Stimulated activated CD4-positive, alpha-beta T cell treated with anti-CD3 and anti-CD28 coated beads, Interleukin-4, amount 100 ng/mL, for 24 hours (primary cell): ENCODE results near the gene SPACA5B.
A peak's percentile ranks its signal among the peaks of the same experiment; 100 is the strongest.
"Not testable (repeated sequence)": the region's sequence is repeated elsewhere in the genome, so short reads cannot be mapped to it uniquely, and the experiment has no call there.

ENCODE experiments used
- DNase-seq: peaks from one replicate; pipeline ENCODE4 v3.0.0-alpha.2; 2020

Gene SPACA5B

DNA sequence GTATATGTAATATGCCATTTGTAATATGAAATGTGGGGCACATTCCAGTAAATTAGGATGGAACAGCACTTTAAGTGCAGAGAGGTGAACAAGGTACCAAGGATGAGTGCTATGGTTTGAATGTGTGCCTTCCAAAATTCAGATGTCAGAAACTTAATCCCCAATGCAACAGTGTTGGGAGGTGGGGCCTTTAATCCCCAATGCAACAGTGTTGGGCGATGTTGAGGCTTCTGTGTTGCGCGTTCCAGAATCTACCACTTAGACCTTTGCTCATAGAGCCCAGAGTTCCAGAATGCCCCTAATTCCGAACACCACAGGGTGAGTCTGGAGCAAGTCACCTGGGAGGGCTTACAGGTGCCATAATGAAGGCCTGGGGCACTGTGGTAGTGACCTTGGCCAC is at the start of gene SPACA5B:
Gene SPACA5B (plus strand): TSS at position 301 of the 400 bp plus-strand sequence. CDS start 62 bp downstream, at position 363.
- DNase-seq: not testable (repeated sequence)

DNA sequence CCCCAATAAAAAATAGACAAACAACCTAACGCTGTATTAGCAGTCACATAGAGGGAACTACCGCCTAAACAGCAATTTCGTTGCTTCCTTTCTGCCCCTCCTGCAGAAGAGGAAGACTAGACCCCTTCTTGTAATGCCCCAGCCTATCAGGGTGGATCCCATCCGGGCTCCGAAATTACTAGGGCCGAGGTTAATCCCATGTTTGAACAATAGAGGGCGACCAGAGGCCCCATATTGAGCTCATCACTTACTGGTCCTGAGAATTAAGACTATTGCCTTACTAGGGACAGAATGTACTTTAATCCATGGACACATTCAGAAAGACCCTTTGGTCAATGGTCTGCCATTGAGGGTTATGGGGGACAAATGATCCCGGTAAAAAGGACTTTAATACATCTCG is 47.2 kb upstream of the SPACA5B start:
- peak; percentile 53 for DNase-seq

DNA sequence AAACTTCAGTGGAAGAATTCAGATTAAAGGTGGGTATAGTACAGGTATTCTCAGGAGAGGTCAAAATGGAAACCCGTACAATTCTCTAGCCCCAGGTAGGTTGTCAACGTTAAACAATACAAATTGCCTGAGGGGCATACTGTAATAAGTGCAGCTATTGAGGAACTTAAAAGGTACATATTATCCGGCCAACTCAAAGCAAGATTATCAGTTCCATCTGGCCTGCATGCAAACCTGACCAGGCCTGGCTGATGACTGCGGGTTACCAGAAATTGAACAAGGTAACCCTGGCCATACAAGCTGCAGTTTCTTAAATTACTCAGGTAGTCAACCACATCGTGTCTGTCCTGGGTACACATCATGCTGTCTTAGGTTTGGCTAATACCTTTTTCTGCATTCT is 46.7 kb upstream of the SPACA5B start:
- DNase-seq: no peak

DNA sequence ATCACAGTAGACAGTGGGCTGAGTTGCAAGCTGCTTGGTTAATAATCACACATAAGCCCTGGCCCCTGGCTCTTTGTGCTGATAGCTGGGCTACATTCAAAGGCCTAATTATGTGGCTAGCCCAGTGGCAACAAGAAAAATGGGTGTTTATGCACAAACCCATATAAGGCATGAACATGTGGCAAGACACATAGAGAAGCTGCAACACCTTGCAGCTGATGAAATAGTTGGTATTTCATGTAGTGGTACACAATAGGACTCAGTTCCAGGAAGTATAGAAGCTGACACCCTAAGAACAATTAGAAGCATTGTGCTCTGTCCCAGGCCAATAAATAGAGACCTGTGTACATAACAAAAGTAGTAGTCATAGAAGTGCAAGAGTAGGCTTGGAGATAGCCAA is 44.3 kb upstream of the SPACA5B start:
- no peak for DNase-seq

DNA sequence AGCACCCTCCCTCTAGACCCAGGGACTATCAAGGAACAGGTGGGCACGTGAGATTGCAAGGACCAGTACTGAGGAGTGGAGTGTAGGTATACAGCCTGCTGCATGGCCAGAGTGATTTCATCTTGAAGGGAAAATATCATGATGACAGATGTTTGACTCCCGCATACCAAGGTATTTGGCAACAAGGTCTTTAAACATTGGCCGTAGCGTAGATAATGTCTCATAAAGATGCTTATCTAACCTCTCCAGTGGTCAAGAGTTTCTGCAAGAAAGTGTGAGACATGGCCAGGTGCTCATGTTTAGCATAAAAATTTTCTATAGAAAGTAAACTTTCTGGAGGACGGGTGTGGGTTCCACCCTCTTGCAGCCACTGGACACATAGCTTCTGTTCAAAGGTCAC is 40.3 kb upstream of the SPACA5B start:
- no peak for DNase-seq

DNA sequence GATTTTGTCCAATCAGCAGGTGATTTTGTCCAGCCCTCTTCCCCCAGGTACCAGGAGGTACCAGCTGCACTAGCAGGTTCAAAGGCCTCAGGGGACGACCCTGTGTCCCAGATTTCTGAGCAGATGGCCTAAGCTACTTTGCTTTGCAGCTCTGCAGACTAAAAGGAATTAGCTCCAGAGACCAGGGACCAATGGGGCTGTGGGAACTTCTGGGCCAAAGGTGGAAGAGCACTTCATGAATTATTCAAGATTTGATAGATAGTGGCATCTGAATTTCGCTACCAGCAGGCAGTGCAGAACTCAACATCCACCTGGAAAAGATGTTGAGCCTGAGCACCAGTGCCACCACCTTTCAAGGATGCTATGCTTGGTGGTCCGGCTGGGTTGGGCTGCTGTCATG is 37.9 kb upstream of the SPACA5B start:
- not testable (repeated sequence) for DNase-seq

DNA sequence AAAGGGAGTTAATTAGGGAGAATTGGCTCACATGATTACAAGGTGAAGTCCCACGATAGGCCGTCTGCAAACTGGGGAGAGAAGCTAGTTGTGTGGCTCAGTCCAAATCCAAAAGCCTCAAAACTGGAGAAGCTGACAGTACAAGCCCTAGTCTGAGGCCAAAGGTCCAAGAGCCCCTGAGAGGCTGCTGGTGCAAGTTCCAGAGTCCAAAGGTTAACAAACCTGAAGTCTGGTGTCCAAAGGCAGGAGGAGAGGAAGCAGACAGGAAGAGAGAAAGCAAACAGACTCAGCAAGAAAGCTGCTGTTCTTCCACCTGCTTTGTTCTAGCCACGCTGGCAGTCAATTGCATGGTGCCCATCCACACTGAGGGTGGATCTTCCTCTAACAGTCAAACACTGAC is 29.0 kb upstream of the SPACA5B start:
- no peak for DNase-seq

DNA sequence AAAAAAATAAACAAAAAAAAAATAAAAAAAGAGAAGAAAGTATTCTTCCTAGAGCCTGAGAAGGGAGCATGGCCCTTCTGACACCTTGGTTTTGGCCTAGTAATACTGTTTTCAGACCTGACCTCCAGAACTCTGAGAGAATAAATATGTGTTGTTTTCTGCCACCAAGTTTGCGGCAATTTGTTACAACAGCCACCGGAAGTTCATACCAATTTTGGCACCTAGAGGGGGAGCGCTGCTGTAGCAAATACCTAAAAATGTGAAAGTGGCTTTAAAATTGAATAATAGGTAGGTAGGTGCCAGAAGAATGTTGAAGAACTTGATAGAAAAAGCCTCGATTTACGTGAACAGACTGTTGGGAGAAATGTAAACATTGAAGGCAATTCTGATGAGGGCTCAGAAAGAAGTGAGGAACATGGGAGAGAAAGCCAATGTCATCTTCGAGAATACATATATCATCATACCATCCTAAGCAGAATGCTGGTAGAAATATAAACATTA is 27.5 kb upstream of the SPACA5B start:
- DNase-seq: no peak

DNA sequence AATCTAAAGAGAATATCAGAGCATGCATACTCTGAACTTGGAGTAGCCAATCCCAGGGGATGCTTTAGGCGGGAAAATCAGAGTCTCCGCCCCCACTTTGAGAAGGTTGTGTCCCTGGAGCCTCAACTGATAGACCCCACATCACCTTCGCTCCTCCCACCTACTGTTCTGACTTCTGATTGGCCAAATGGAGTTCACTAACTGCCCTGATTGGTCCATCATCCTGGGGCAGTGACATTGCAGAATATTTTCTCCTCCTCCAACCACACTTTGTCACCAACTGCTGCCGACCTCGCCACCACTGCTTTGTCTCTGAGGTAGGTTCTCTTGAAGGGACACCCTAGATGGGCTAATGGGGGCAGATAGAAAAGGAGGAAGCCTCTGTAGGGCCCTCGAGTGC is 22.7 kb upstream of the SPACA5B start:
- DNase-seq: no peak

DNA sequence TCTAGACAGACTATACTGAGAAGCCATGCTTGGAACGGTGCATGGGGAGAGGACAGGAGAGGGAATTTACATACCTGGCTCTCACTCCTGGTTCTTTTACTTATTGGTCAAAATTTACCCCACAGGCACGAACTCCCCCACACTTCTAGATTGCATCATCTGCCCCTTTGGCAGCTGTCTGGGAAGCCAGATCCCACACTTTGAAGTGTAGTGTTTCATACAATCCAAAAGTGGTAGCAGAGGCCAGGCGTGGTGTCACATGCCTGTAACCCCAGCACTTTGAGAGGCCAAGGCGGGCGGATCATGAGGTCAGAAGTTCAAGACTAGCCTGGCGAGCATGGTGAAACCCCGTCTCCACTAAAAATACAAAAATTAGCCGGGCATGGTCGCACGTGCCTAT is 5.1 kb upstream of the SPACA5B start:
- not testable (repeated sequence) for DNase-seq

DNA sequence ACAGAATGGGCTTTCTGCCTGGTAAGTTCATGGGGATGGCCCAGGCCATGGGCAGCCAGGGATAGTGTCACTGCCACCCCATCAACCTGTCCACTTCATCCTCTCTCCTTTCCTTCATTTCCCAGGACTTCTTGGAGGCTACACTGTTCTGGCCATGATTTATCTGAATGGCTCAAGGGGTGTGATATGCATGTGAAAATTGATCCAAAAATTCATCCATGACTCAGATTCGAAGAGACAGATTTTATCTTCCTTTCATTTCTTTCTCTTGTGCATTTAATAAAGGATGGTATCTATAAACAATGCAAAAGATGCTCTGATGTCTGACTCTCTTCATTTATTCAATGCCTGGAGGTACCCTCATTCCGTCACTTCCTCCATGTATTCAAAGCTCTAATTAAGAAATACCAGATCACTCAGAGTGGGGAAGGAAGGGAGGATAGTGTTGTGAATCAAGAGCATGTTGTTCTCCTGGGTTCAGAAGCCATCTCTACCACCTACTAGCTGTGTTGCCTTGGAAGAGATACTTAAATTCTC is 1.9 kb downstream of the SPACA5B start:
- not testable (repeated sequence) for DNase-seq

DNA sequence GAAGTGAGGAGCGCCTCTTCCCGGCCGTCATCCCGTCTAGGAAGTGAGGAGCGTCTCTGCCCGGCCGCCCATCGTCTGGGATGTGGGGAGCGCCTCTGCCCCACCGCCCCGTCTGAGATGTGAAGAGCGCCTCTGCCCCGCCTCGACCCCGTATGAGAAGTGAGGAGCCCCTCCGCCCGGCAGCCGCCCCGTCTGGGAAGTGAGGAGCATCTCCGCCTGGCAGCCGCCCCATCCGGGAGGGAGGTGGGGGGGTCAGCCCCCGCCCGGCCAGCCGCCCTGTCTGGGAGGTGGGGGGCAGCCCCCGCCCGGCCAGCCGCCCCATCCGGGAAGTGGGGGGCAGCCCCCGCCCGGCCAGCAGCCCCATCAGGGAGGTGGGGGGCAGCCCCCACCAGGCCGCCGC is 8.7 kb downstream of the SPACA5B start:
- DNase-seq: not testable (repeated sequence)

DNA sequence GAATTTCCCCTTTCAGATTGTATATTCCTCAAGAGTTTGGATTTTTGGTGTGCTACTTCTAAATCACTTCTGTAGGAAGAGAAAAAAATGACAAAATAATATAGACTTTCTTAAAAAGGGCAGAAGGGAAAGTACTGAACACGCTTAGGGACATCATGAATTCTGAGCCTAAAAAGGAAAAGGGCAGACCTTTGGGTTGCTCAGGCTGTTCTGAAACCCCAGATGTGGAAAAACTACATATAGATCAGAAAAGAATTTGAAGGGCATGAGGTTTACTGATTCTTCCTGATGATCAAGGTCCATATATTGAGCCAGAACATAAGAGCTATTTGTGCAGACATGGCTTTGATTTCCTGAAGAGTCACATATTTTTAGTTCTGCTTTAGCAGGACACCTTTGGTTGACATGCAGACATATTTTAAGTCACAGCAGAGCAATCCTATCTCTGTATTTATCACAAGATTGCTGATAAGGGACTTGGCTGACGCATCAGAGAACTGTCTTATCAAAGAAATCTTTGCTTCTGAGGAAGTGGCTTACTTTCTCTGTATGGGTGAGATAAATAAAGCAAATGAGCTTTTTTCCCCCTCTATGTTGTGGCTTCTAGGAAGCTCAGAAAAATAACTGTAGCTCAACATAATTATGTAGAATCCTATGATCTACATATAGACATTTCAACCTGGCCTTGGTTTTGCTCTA is 11.5 kb downstream of the SPACA5B start:
- DNase-seq: not testable (repeated sequence)

DNA sequence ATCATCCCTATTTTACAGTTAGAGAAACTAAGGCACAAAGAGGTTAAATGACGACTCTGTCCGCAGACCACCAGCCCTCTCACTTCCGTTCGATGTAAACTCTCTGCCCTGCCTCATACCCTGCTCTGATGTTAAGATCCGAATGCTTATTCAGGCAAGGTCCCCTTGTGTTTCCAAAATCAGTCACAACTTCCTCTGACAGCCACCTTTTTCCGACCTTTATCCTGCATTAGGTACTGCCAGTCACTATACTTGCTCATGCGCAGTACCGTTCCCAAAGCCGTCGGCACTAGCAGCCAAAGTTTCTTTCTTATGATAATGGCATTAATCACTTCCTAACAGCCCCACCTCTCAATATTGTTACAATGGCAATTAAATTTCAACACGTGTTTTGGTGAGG is 12.3 kb downstream of the SPACA5B start:
- DNase-seq: peak; percentile 33

DNA sequence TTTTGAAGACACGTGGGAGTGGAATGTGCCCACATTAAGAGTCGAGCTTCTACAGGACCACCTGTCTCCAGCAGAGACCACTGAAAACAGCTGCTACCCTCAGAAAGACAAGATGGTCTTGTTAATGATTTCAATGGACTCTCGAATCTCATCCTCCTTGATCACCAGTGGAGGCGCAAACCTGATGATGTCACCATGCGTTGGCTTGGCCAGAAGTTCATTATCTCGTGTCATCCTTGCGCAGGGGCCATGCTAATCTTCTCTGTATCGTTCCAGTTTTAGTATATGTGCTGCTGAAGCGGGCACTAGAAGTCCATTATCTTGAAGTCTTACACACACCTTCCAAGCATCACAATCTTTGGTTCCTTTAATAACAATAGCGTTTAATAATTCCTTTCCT is 23.3 kb downstream of the SPACA5B start:
- no peak for DNase-seq

DNA sequence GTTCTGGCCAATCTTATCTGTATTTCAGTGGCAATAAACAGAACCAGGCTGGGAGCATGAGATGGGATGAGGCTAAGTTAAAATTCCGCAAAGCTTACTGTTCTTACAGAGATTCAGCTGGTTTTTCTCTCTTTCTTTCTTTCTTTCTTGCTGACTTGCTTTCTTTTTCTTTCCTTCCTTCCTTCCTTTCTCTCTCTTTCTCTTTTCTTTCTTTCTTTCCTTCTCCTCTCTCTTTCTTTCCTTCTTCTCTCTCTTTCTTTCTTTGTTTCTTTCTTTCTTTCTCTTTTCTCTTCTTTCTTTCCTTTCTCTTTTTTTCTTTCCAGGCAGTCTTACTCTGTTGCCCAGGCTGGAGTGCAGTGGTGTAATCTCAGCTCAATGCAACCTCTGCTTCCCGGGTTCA is 24.4 kb downstream of the SPACA5B start:
- no peak for DNase-seq

DNA sequence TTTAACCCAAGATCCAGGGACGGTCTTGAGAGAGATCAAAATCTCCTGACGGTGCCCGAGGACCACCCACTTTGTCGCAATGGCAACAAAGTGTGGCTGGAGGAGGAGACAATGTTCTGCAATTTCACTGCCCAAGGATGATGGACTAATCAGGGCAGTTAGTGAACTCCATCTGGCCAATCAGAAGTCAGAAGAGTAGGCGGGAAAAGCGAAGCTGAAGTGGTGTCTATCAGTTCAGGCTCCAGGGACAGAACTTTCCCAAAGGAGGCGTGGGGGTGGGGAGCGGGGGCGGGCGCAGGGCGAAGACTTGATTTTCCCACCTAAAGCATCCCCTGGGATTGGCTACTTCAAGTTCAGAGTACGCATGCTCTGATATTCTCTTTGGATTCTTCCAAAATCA is 25.6 kb downstream of the SPACA5B start:
- DNase-seq: no peak

DNA sequence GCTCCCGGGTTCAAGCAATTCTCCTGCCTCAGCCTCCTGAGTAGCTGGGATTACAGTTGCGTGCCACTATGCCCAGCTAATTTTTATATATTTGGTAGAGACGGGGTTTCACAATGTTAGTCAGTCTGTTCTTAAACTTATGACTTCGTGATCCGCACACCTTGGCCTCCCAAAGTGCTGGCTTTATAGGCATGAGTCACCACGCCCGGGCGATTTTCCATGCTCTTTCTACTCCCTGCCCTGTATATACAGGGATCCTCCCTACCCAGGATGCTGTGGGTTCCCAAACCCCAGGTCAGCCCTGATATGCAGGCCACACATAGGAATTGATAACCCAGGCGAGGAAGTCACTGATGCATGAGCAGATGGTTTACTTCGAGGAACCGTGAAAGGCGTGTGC is 34.8 kb downstream of the SPACA5B start:
- DNase-seq: no peak

DNA sequence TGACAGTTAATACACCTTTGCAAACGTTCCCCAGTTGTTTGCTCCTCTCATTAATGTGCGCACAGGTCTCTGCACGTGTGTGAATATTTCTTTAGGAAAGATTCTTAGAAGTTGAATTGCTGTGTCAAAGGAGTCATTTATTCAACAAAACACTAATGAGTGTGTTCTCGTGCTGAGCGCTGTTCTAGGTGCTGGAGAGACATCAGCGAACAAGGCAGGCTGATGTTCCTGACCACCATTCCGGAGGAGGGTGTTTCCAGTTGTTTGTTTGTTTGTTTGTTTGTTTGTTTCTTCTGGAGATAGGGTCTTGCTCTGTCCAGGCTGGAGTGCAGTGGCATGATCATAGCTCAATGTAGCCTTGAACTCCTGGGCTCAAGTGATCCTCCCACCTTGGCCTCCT is 35.9 kb downstream of the SPACA5B start:
- DNase-seq: not testable (repeated sequence)

DNA sequence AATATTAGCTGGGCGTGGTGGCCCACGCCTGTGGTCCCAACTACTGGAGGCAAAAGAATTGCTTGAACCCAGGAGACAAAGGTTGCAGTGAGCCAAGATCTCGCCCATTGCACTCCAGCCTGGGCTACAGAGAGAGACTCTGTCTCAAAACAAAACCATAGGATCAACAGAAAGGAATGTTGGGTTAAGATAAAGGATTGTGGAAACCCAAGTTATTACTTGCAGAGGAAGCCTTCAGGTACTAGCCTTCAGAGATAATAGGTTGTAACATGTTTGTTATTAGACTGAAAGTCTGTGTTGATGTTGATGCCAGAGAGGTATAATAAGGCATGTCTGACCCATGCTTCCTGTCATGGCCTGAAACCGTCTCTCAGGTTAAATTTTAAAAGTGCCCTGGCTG is 49.3 kb downstream of the SPACA5B start:
- DNase-seq: no peak

DNA sequence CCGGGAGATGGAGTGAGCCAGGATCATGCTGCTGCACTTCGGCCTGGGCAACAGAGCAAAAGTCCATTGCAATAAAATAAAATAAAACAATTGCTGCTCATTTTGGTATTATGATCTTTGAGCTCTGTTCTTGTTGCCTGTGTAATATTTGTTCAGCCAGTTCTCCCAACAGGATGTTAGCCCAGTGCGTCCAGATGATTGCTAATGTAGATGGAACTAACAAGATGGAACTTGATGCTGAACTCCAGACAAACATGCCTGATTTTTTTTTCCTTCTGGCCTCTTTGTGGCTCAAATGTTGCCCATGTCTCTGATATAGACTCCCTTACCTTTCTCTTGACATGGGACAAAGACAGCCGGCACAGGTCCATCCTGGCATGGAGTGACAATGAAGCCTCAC is 50.4 kb downstream of the SPACA5B start:
- no peak for DNase-seq

DNA sequence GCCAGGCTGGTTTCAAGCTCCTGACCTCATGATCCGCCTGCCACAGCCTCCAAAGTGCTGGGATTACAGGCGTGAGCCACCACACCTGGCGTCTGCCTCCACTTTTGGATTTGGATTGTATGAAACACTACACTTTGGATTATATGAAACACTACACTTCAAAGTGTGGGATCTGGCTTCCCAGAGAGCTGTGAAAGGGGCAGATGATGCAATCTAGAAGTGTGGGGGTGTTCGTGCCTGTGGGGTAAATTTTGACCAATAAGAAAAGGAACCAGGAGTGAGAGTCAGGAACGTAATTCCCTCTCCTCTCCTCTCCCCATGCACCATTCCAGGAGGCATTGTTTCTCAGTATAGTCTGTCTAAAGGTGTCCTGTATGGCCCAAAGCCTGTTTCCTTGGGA is 51.5 kb downstream of the SPACA5B start:
- not testable (repeated sequence) for DNase-seq
